OCI-LY7 (cell line): ENCODE data around the gene EEF1A2. TPM values are rescaled to one million over a fixed set of nuclear protein-coding genes. Genes with fewer than 3 reads are reported as not detected.

Source experiments
- BruUV-seq: library from RNA; stranded (reverse); fragments of 400-500 nt; replicated peaks from 2 replicates; lab custom pipeline; 2021; lab: Mats Ljungman, UMichigan
- CTCF ChIA-PET: fragments of 300-600 bp; sonication (Branson Sonifier 250); formaldehyde crosslinking; loops from one replicate; lab custom pipeline; 2022; ENCODE audit warnings: antibody characterized with exemption; ENCODE audit not compliant: unreplicated experiment; lab: Charles Lee
- POLR2A ChIA-PET: fragments of 300-600 bp; sonication (Branson Sonifier 250); formaldehyde crosslinking; loops from one replicate; lab custom pipeline; 2022; ENCODE audit warnings: antibody characterized with exemption; lab: Charles Lee
- DNase-seq: peaks from one replicate; pipeline ENCODE4 v3.0.0-alpha.2; 2015; ENCODE audit warnings: low spot score
- H2AFZ ChIP-seq: fragments of 200-600 bp; sonication (generic), shearing (Covaris generic); 2 replicates; pipeline ENCODE4 v1.6.1; 2014; ENCODE audit warnings: mild to moderate bottlenecking, antibody characterized with exemption, low read length, moderate library complexity
- H3K27ac ChIP-seq: fragments of 200-600 bp; sonication (generic); 2 replicates; pipeline ENCODE4 v1.5.1; 2014; ENCODE audit warnings: mixed run types, low read depth, mild to moderate bottlenecking, moderate library complexity, low read length, inconsistent platforms; ENCODE audit not compliant: poor library complexity, severe bottlenecking
- H3K36me3 ChIP-seq: fragments of 200-600 bp; sonication (generic); 2 replicates; pipeline ENCODE4 v1.6.1; 2014; ENCODE audit warnings: mild to moderate bottlenecking, antibody characterized with exemption, low read length, moderate library complexity, mixed read lengths; ENCODE audit not compliant: insufficient read depth
- H3K4me1 ChIP-seq: fragments of 200-600 bp; sonication (generic); 2 replicates; pipeline ENCODE4 v1.5.1; 2014; ENCODE audit warnings: mild to moderate bottlenecking, low read length; ENCODE audit not compliant: insufficient read depth, poor library complexity, severe bottlenecking
- H3K4me2 ChIP-seq: fragments of 200-600 bp; sonication (generic); 2 replicates; pipeline ENCODE4 v1.6.1; 2014; ENCODE audit warnings: mild to moderate bottlenecking, low read length
- H3K4me3 ChIP-seq: fragments of 200-600 bp; sonication (generic); 2 replicates; pipeline ENCODE4 v1.5.1; 2014; ENCODE audit warnings: mild to moderate bottlenecking, low read depth, low read length; ENCODE audit not compliant: poor library complexity, severe bottlenecking
- H3K79me2 ChIP-seq: fragments of 200-600 bp; sonication (generic); 2 replicates; pipeline ENCODE4 v1.6.1; 2016; ENCODE audit warnings: low read depth, mild to moderate bottlenecking, low read length, moderate library complexity, mixed read lengths; ENCODE audit not compliant: insufficient read depth
- H3K9me2 ChIP-seq: fragments of 200-600 bp; sonication (generic); 2 replicates; pipeline ENCODE4 v1.6.1; 2016; ENCODE audit warnings: mild to moderate bottlenecking, low read length, mixed read lengths; ENCODE audit not compliant: insufficient read depth
- H3K9me3 ChIP-seq: fragments of 200-600 bp; sonication (generic); 2 replicates; pipeline ENCODE4 v1.6.1; 2014; ENCODE audit warnings: mild to moderate bottlenecking, mixed run types, low read length, mixed read lengths
- H4K20me1 ChIP-seq: fragments of 200-600 bp; sonication (generic); 2 replicates; pipeline ENCODE4 v1.6.1; 2014; ENCODE audit warnings: mild to moderate bottlenecking, antibody characterized with exemption, low read length, moderate library complexity, mixed read lengths; ENCODE audit not compliant: insufficient read depth
- EZH2phosphoT487 ChIP-seq: fragments of 200-600 bp; sonication (generic); IDR thresholded peaks from 2 replicates; pipeline ENCODE4 v1.6.1; 2018; ENCODE audit warnings: low read depth, borderline replicate concordance, mild to moderate bottlenecking, mixed run types, antibody characterized with exemption, low read length, moderate library complexity, mixed read lengths
- intact Hi-C: fragments of 100-400 bp; cut with micrococcal nuclease; formaldehyde crosslinking; loops from one replicate; pipeline ENCODE4 v1.10.0; 2022; ENCODE audit not compliant: unreplicated experiment
- total RNA-seq, 2 experiments: library from RNA; depleted of rRNA in 1 of 2; stranded (reverse); fragments of >200 nt in 1 of 2; shearing (Covaris generic) in 1 of 2; gene quantifications; 2 replicates each; pipeline ENCODE4 v1.2.3, GENCODE V29; 2014 to 2022
- TF ChIP-seq, protein P1 (sequence below): fragments of 200-600 bp; sonication (generic); conservative IDR thresholded peaks from 2 replicates; pipeline ENCODE4 v1.5.1; 2014; ENCODE audit warnings: mild to moderate bottlenecking, antibody characterized with exemption, low read length, moderate library complexity, mixed read lengths

EEF1A2 gene
- total RNA-seq, 2 experiments from 2014 or later: 0.22 TPM; not detected in 1

DNA sequence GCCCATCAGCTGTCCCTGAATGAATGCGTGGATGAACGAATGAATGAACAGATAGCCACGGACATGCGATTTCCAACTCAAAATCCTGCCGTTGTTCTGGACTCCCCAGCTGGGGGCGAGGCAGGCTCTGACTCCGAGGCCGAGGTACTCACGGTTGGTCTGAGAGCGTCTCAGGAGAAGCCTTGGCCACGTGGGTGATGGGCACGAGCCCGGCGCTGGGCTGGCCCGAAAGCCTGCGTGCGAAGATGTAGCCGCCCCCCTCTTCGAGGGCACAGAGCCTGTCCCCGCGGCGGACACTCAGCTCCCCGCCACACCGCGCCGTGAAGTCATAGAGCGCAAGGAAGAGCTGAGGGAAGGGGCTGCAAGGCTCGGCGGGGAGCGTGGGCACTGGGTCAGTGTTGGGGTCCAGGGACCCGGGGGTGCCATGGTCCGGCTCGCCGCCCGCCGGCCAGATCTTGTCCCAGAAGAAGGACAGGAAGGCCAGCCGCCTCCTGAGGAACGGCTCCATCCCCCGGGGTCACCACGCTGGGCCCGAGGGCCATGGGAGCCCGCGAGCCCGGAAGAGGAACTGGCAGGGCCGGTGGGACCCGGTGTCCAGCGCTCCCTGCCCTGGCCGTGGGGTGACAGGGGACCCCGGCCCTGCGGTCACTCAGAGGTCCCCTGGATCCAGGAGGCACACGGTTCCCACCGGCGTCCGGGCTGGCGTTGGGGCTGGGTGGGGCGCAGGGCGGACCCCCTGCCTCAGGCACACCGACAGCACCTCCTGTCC lies 48.3 kb upstream of the EEF1A2 start:
- Histone ChIP-seq H2AFZ (no peak overlapping the region), H3K27ac (no peak overlapping the region), H3K9me2 (no peaks in the 10 kb centered on the region), H3K79me2 (no peaks in the 10 kb centered on the region), H3K9me3 (no peaks in the 10 kb centered on the region), H3K4me1 (peaks cover 44% of the 10 kb centered on the region), H3K36me3 (no peaks in the 10 kb centered on the region), H3K4me2 (no peak overlapping the region), H3K4me3 (no peak overlapping the region), H4K20me1 (no peaks in the 10 kb centered on the region)
- DNase-seq: no peak
- intact Hi-C loops: no loop called here
- ChIA-PET CTCF (no interaction called here), POLR2A (no interaction called here)
- no peak for TF ChIP-seq EZH2phosphoT487
- TF ChIP-seq, protein P1, sequence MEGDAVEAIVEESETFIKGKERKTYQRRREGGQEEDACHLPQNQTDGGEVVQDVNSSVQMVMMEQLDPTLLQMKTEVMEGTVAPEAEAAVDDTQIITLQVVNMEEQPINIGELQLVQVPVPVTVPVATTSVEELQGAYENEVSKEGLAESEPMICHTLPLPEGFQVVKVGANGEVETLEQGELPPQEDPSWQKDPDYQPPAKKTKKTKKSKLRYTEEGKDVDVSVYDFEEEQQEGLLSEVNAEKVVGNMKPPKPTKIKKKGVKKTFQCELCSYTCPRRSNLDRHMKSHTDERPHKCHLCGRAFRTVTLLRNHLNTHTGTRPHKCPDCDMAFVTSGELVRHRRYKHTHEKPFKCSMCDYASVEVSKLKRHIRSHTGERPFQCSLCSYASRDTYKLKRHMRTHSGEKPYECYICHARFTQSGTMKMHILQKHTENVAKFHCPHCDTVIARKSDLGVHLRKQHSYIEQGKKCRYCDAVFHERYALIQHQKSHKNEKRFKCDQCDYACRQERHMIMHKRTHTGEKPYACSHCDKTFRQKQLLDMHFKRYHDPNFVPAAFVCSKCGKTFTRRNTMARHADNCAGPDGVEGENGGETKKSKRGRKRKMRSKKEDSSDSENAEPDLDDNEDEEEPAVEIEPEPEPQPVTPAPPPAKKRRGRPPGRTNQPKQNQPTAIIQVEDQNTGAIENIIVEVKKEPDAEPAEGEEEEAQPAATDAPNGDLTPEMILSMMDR: no peak
- BruUV-seq: no TSS peak

DNA sequence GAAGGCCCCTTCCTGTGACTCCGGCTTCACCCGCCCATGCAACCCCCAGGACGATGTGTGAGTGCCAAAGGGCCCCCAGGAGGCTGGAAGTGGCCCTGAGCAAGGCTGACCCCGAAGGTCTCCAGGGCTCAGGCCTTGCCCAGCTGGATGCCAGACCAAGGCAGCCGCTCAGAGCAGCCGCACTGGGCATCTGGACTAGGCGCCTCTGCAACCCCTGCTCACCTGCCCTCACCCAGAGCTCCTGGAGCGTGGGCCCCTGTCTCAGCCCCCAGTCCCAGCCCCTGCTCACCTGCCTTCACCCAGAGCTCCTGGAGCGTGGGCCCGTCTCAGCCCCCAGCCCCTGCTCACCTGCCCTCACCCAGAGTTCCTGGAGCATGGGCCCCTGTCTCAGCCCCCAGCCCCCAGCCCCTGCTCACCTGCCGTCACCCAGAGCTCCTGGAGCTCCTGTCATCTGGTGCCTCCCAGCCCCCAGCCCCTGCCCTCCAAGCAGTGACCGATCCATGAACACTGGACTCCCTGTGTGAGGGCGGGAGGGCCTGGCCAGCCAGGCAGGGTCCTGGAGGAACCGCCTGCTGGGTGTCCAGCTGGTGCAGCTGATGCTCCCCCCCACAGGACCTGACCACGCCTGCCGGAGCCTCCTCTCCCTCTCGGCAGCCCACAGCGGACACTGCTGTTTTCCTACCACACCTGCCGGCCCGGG lies 47.5 kb upstream of the EEF1A2 start:
- no peak for DNase-seq
- Histone ChIP-seq H3K36me3 (no peaks in the 10 kb centered on the region), H3K4me3 (no peak overlapping the region), H3K27ac (no peak overlapping the region), H4K20me1 (no peaks in the 10 kb centered on the region), H3K9me3 (no peaks in the 10 kb centered on the region), H3K79me2 (no peaks in the 10 kb centered on the region), H2AFZ (no peak overlapping the region), H3K9me2 (no peaks in the 10 kb centered on the region), H3K4me1 (peaks cover 40% of the 10 kb centered on the region), H3K4me2 (peak overlapping the region; percentile 27)
- intact Hi-C loops: no loop called here
- BruUV-seq: no TSS peak
- TF ChIP-seq, protein P1: no peak
- TF ChIP-seq EZH2phosphoT487: no peak
- CTCF ChIA-PET: interaction anchor here (0.6 kb wide), 1 partner anchor 317 kb away, joined by 5 read pairs; no protein-coding TSS in a partner anchor
- POLR2A ChIA-PET: interaction anchor here (0.6 kb wide), 1 partner anchor 37 kb away, joined by 4 read pairs; no protein-coding TSS in a partner anchor
